GM18507 (cell line): ENCODE data around the gene CYP3A5.
"Not testable (repeated sequence)": the region's sequence is repeated elsewhere in the genome, so short reads cannot be mapped to it uniquely, and the experiment has no call there.

Source experiments
- DNase-seq: peaks from one replicate; pipeline ENCODE4 v3.0.0; 2011; ENCODE audit warnings: low read depth; ENCODE audit not compliant: insufficient read length; ENCODE audit errors: extremely low spot score
- FAIRE-seq: peaks from 2 replicates; lab custom pipeline; 2011; peaks lifted over from hg19 to GRCh38; lab: Jason Lieb, UNC

Gene CYP3A5

GRCh38 chr7:99679400-99680191 is at the start of gene CYP3A5:
CYP3A5 (minus strand) TSS chr7:99679996; CDS start chr7:99679896, 100 bp downstream.
- FAIRE-seq (no peak), DNase-seq (no peak)

GRCh38 chr7:99728615-99729014 is 48.8 kb upstream of the CYP3A5 start:
- no peak for DNase-seq
- FAIRE-seq = no peak

GRCh38 chr7:99723201-99723600 is 43.4 kb upstream of the CYP3A5 start:
- not testable (repeated sequence) for FAIRE-seq, DNase-seq

- no peak for FAIRE-seq
- no peak for DNase-seq
Measured at GRCh38 chr7:99720800-99721595, 41.2 kb upstream of the CYP3A5 start.

- DNase-seq = no peak
- FAIRE-seq = no peak
Measured at GRCh38 chr7:99719996-99720769, 40.4 kb upstream of the CYP3A5 start.

GRCh38 chr7:99713995-99714570 is 34.3 kb upstream of the CYP3A5 start:
- no peak for DNase-seq
- no peak for FAIRE-seq

- DNase-seq = no peak
- no peak for FAIRE-seq
Measured at GRCh38 chr7:99709838-99710578, 30.2 kb upstream of the CYP3A5 start.

GRCh38 chr7:99709260-99709659 is 29.5 kb upstream of the CYP3A5 start:
- FAIRE-seq = no peak

GRCh38 chr7:99707096-99707495 is 27.3 kb upstream of the CYP3A5 start:
- no peak for FAIRE-seq
- DNase-seq = no peak

More at GRCh38 chr7:99709260-99709659, 29.5 kb upstream of the CYP3A5 start:
- no peak for DNase-seq

GRCh38 chr7:99699946-99700345 is 20.1 kb upstream of the CYP3A5 start:
- no peak for FAIRE-seq
- DNase-seq = no peak

- not testable (repeated sequence) for DNase-seq, FAIRE-seq
Measured at GRCh38 chr7:99698867-99699730, 19.3 kb upstream of the CYP3A5 start.

GRCh38 chr7:99694912-99695304 is 15.1 kb upstream of the CYP3A5 start:
- DNase-seq = no peak
- no peak for FAIRE-seq

- no peak for FAIRE-seq
- no peak for DNase-seq
Measured at GRCh38 chr7:99694201-99694911, 14.6 kb upstream of the CYP3A5 start.

GRCh38 chr7:99693427-99694200 is 13.8 kb upstream of the CYP3A5 start:
- FAIRE-seq (no peak), DNase-seq (no peak)

- no peak for DNase-seq
- FAIRE-seq = no peak
Measured at GRCh38 chr7:99693100-99693426, 13.3 kb upstream of the CYP3A5 start.

GRCh38 chr7:99692563-99692962 is 12.8 kb upstream of the CYP3A5 start:
- not testable (repeated sequence) for FAIRE-seq, DNase-seq

GRCh38 chr7:99691658-99692057 is 11.9 kb upstream of the CYP3A5 start:
- FAIRE-seq = not testable (repeated sequence)

More at GRCh38 chr7:99691658-99692057, 11.9 kb upstream of the CYP3A5 start:
- DNase-seq = not testable (repeated sequence)
